T-cell (primary cell): ENCODE results near the gene POLR1D. TPM values are rescaled to one million over a fixed set of nuclear protein-coding genes. Genes with fewer than 3 reads are reported as not detected.

Source experiments
- ATAC-seq, 4 experiments: fragments of 200-7000 bp in 3 of 4; fragments of 150-1000 bp in 1 of 4; cut with Tn5 transposase; replicated peaks in 1 of 4; 1 replicate in 3 of 4; 2 replicates in 1 of 4; pipeline ENCODE4 v1.10.0; 2021; ENCODE audit warnings: moderate library complexity in 3 of 4, mild to moderate bottlenecking in 2 of 4, moderate number of reproducible peaks in 1 of 4
- CTCF ChIA-PET, 2 donors: fragments of 300-600 bp; sonication (Branson Sonifier 250); formaldehyde crosslinking; loops; one replicate each; lab custom pipeline; 2022; ENCODE audit warnings: antibody characterized with exemption in 2 of 2; lab: Charles Lee
- POLR2A ChIA-PET, 2 donors: fragments of 300-600 bp; sonication (Branson Sonifier 250); formaldehyde crosslinking; loops; one replicate each; lab custom pipeline; 2022; ENCODE audit warnings: antibody characterized with exemption in 2 of 2; lab: Charles Lee
- DNase-seq, 35 experiments: peaks; one replicate each; pipeline versions ENCODE4 v3.0.0 to v3.0.0-alpha.2; 2013 to 2023
- H3K27ac ChIP-seq: one replicate; pipeline ENCODE4 v1.5.1; 2013; ENCODE audit warnings: low read length
- H3K27me3 ChIP-seq, 2 experiments: replicated peaks in 1 of 2; 1 replicate in 1 of 2; 2 replicates in 1 of 2; pipeline versions ENCODE4 v1.6.1 to v1.7.0; 2013; ENCODE audit warnings: low read length in 1 of 2, mixed read lengths in 1 of 2; ENCODE audit not compliant: control insufficient read depth in 2 of 2, insufficient read depth in 2 of 2; ENCODE audit errors: extremely low read depth in 1 of 2
- H3K36me3 ChIP-seq, 2 donors: 1 replicate in 1 of 2; 2 replicates in 1 of 2; pipeline versions ENCODE4 v1.6.1 to v1.7.0; 2013; ENCODE audit warnings: low read length in 1 of 2; ENCODE audit not compliant: control insufficient read depth in 2 of 2, insufficient read depth in 1 of 2; ENCODE audit errors: extremely low read depth in 1 of 2
- H3K4me1 ChIP-seq, 2 experiments: 1 replicate in 1 of 2; 2 replicates in 1 of 2; pipeline versions ENCODE4 v1.6.1 to v1.7.0; 2013; ENCODE audit warnings: low read length in 2 of 2, mixed read lengths in 1 of 2; ENCODE audit not compliant: insufficient read depth in 2 of 2, control insufficient read depth in 1 of 2; ENCODE audit errors: extremely low read depth in 1 of 2
- H3K4me3 ChIP-seq, 2 donors: 1 replicate in 1 of 2; 2 replicates in 1 of 2; pipeline versions ENCODE4 v1.5.1 to v1.7.0; 2013; ENCODE audit warnings: mild to moderate bottlenecking in 2 of 2, low read length in 1 of 2, moderate library complexity in 1 of 2; ENCODE audit not compliant: control insufficient read depth in 1 of 2; ENCODE audit errors: extremely low read depth in 1 of 2
- H3K9me3 ChIP-seq: 2 replicates; pipeline ENCODE4 v1.7.0; 2013
- H3K27ac Mint-ChIP-seq, 2 donors: one replicate each; pipeline ENCODE4 v1.8.0; 2020 to 2021; ENCODE audit warnings: mild to moderate bottlenecking in 2 of 2, mixed read lengths in 2 of 2
- H3K27me3 Mint-ChIP-seq, 2 donors: one replicate each; pipeline ENCODE4 v1.8.0; 2021 to 2022; ENCODE audit warnings: mixed read lengths in 2 of 2
- H3K36me3 Mint-ChIP-seq: one replicate; pipeline ENCODE4 v1.8.0; 2021; ENCODE audit warnings: mixed read lengths
- H3K4me1 Mint-ChIP-seq, 3 donors: one replicate each; pipeline ENCODE4 v1.8.0; 2020 to 2022; ENCODE audit warnings: mixed read lengths in 3 of 3, mild to moderate bottlenecking in 1 of 3
- H3K4me3 Mint-ChIP-seq, 3 donors: one replicate each; pipeline ENCODE4 v1.8.0; 2020 to 2022; ENCODE audit warnings: mild to moderate bottlenecking in 3 of 3, mixed read lengths in 3 of 3, moderate library complexity in 3 of 3
- H3K9me3 Mint-ChIP-seq, 3 donors: one replicate each; pipeline ENCODE4 v1.8.0; 2020 to 2022; ENCODE audit warnings: mixed read lengths in 3 of 3
- WGBS: methylation state at CpG from one replicate; pipeline ENCODE4 v1.1.5; 2013; ENCODE audit warnings: missing lambda C conversion rate; ENCODE audit not compliant: insufficient coverage; 5-methylcytosine and 5-hydroxymethylcytosine counted together
- total RNA-seq, 35 experiments: library from RNA in 6 of 35; stranded (reverse) in 6 of 35; fragments of 120-200 nt in 1 of 35; gene quantifications; one replicate each; pipeline versions ENCODE4 v1.2.1 to v1.2.4 and lab custom pipeline; 2013 to 2026

Gene POLR1D
- total RNA-seq, 5 donors from 2014 or later (not counting 1 experiment from before 2014, with no cell fraction given), result 136 to 167 (median 139) TPM

GRCh38 chr13:27599096-27599495 is 22.6 kb upstream of the POLR1D start:
- Mint-ChIP-seq H3K27ac (no peak overlapping the region), H3K27me3 (no peaks in the 10 kb centered on the region), H3K9me3 (no peaks in the 10 kb centered on the region), H3K36me3 (no peaks in the 10 kb centered on the region), H3K4me3 (no peak overlapping the region), H3K4me1 (peaks cover 9 to 26% (median 18%) of the 10 kb centered on the region in 3 donors)
- Histone ChIP-seq H3K27me3 (no peaks in the 10 kb centered on the region), H3K27ac (no peak overlapping the region), H3K4me3 (no peak overlapping the region), H3K36me3 (no peaks in the 10 kb centered on the region), H3K9me3 (peaks cover 2% of the 10 kb centered on the region), H3K4me1 (no peaks in the 10 kb centered on the region)
- ATAC-seq, result no peak
- ChIA-PET POLR2A (no interaction called here), CTCF (interaction anchor here in 1 of 2 donors (1.0 kb wide), 1 partner anchor 21 kb away, joined by 4 read pairs; the partner anchor contains the start of gene LNX2)
- DNase-seq, result no peak

GRCh38 chr13:27599845-27600553 is 21.7 kb upstream of the POLR1D start:
- H3K36me3 ChIP-seq, result no peaks in the 10 kb centered on the region
- no peaks in the 10 kb centered on the region for H3K27me3 ChIP-seq
- no peak overlapping the region for H3K4me3 Mint-ChIP-seq
- no peak for DNase-seq
- ATAC-seq, result no peak
- no peaks in the 10 kb centered on the region for H3K4me1 ChIP-seq
- peaks cover 12 to 28% (median 23%) of the 10 kb centered on the region in 3 donors for H3K4me1 Mint-ChIP-seq
- no CpG with 5 or more reads among the region's 5 CpGs for WGBS
- peaks cover 2% of the 10 kb centered on the region for H3K9me3 ChIP-seq
- ChIA-PET CTCF (interaction anchor here in 1 of 2 donors (1.0 kb wide), 1 partner anchor 20 kb away, joined by 4 read pairs; the partner anchor contains the start of gene LNX2), POLR2A (no interaction called here)
- no peaks in the 10 kb centered on the region for H3K9me3 Mint-ChIP-seq
- H3K36me3 Mint-ChIP-seq, result no peaks in the 10 kb centered on the region
- H3K27ac Mint-ChIP-seq, result no peak overlapping the region
- H3K4me3 ChIP-seq, result no peak overlapping the region
- no peaks in the 10 kb centered on the region for H3K27me3 Mint-ChIP-seq
- no peak overlapping the region for H3K27ac ChIP-seq

- Histone ChIP-seq H3K27ac (no peak overlapping the region), H3K9me3 (peaks cover 2% of the 10 kb centered on the region), H3K36me3 (no peaks in the 10 kb centered on the region), H3K4me1 (no peaks in the 10 kb centered on the region), H3K27me3 (no peaks in the 10 kb centered on the region), H3K4me3 (no peak overlapping the region)
- DNase-seq, result no peak
- no peak for ATAC-seq
- H3K4me3 Mint-ChIP-seq, result no peak overlapping the region
- no peaks in the 10 kb centered on the region for H3K36me3 Mint-ChIP-seq
- POLR2A ChIA-PET, result no interaction called here
- CTCF ChIA-PET, result no interaction called here
- 100% methylated on average over 1 of the region's 1 CpG for WGBS
- no peaks in the 10 kb centered on the region for H3K27me3 Mint-ChIP-seq
- no peak overlapping the region for H3K27ac Mint-ChIP-seq
- peaks cover 19 to 34% (median 26%) of the 10 kb centered on the region in 3 donors for H3K4me1 Mint-ChIP-seq
- no peaks in the 10 kb centered on the region for H3K9me3 Mint-ChIP-seq
These were observed 21.0 kb upstream of the POLR1D start for GRCh38 chr13:27600711-27601110.

GRCh38 chr13:27601208-27601607 is 20.5 kb upstream of the POLR1D start:
- CTCF ChIA-PET, result no interaction called here
- Mint-ChIP-seq H3K4me1 (peaks cover 24 to 38% (median 28%) of the 10 kb centered on the region in 3 donors), H3K36me3 (no peaks in the 10 kb centered on the region), H3K27me3 (no peaks in the 10 kb centered on the region), H3K9me3 (no peaks in the 10 kb centered on the region), H3K27ac (no peak overlapping the region), H3K4me3 (no peak overlapping the region)
- Histone ChIP-seq H3K4me3 (no peak overlapping the region), H3K9me3 (peaks cover 2% of the 10 kb centered on the region), H3K27ac (no peak overlapping the region), H3K27me3 (no peaks in the 10 kb centered on the region), H3K4me1 (no peaks in the 10 kb centered on the region), H3K36me3 (no peaks in the 10 kb centered on the region)
- ATAC-seq (no peak), DNase-seq (no peak)
- WGBS, result no CpG with 5 or more reads among the region's 2 CpGs
- POLR2A ChIA-PET, result no interaction called here

- ChIA-PET POLR2A (interaction anchor here in 1 of 2 donors (0.6 kb wide), 1 partner anchor 18 kb away, joined by 3 read pairs; no protein-coding TSS in a partner anchor), CTCF (interaction anchor here in 1 of 2 donors (0.6 kb wide), 1 partner anchor 185 kb away, joined by 7 read pairs; no protein-coding TSS in a partner anchor)
- no peak overlapping the region for H3K27ac Mint-ChIP-seq
- Histone ChIP-seq H3K36me3 (no peaks in the 10 kb centered on the region), H3K9me3 (peaks cover 2% of the 10 kb centered on the region), H3K27me3 (no peaks in the 10 kb centered on the region), H3K4me3 (no peak overlapping the region), H3K4me1 (no peaks in the 10 kb centered on the region), H3K27ac (no peak overlapping the region)
- H3K4me1 Mint-ChIP-seq, result peaks cover 24 to 38% (median 31%) of the 10 kb centered on the region in 3 donors
- no peaks in the 10 kb centered on the region for H3K27me3 Mint-ChIP-seq
- H3K36me3 Mint-ChIP-seq, result no peaks in the 10 kb centered on the region
- 100% methylated on average over 1 of the region's 2 CpGs for WGBS
- H3K4me3 Mint-ChIP-seq, result no peak overlapping the region
- H3K9me3 Mint-ChIP-seq, result no peaks in the 10 kb centered on the region
- ATAC-seq (no peak), DNase-seq (no peak)
These were observed 19.9 kb upstream of the POLR1D start for GRCh38 chr13:27601803-27602202.

GRCh38 chr13:27605099-27605498 is 16.6 kb upstream of the POLR1D start:
- Mint-ChIP-seq H3K27ac (no peak overlapping the region), H3K9me3 (no peaks in the 10 kb centered on the region), H3K4me3 (no peak overlapping the region), H3K36me3 (no peaks in the 10 kb centered on the region), H3K4me1 (peaks cover 37 to 44% (median 43%) of the 10 kb centered on the region in 3 donors), H3K27me3 (no peaks in the 10 kb centered on the region)
- Histone ChIP-seq H3K27ac (no peak overlapping the region), H3K4me1 (no peaks in the 10 kb centered on the region), H3K36me3 (no peaks in the 10 kb centered on the region), H3K4me3 (no peak overlapping the region), H3K9me3 (peaks cover 2% of the 10 kb centered on the region), H3K27me3 (no peaks in the 10 kb centered on the region)
- ChIA-PET CTCF (interaction anchor here in 1 of 2 donors (0.6 kb wide), 1 partner anchor 619 kb away, joined by 3 read pairs; no protein-coding TSS in a partner anchor), POLR2A (no interaction called here)
- no CpG with 5 or more reads among the region's 3 CpGs for WGBS
- no peak for DNase-seq
- ATAC-seq, result no peak
